ENCODE results near the gene CNTN5.
"Not testable (repeated sequence)": the region's sequence is repeated elsewhere in the genome, so short reads cannot be mapped to it uniquely, and the experiment has no call there.

CNTN5 gene

GRCh38 chr11:99275521-99275920 lies 254.8 kb downstream of the CNTN5 start:
- DNase-seq (ENCODE audit: low read depth in 2 of 2) = no peak

- DNase-seq (ENCODE audit: low read depth in 2 of 2) = no peak
Observed at GRCh38 chr11:99277281-99277680, 256.5 kb downstream of the CNTN5 start.

- no peak for DNase-seq (ENCODE audit: low read depth in 2 of 2)
Observed at GRCh38 chr11:99279266-99279665, 258.5 kb downstream of the CNTN5 start.

- no peak for DNase-seq (ENCODE audit: low read depth in 2 of 2)
Observed at GRCh38 chr11:99281331-99281730, 260.6 kb downstream of the CNTN5 start.

- DNase-seq (ENCODE audit: low read depth in 2 of 2) = not testable (repeated sequence)
Observed at GRCh38 chr11:99297925-99298324, 277.2 kb downstream of the CNTN5 start.

- no peak for DNase-seq (ENCODE audit: low read depth in 2 of 2)
Observed at GRCh38 chr11:99307510-99308088, 286.9 kb downstream of the CNTN5 start.

GRCh38 chr11:99311870-99312269 lies 291.1 kb downstream of the CNTN5 start:
- DNase-seq (ENCODE audit: low read depth in 2 of 2) = no peak

- DNase-seq (ENCODE audit: low read depth in 2 of 2) = no peak
Observed at GRCh38 chr11:99316776-99317520, 296.2 kb downstream of the CNTN5 start.

GRCh38 chr11:99320769-99321290 lies 300.1 kb downstream of the CNTN5 start:
- DNase-seq (ENCODE audit: low read depth in 2 of 2) = no peak

- DNase-seq (ENCODE audit: low read depth in 2 of 2) = no peak
Observed at GRCh38 chr11:99325847-99326246, 305.1 kb downstream of the CNTN5 start.

GRCh38 chr11:99327066-99327465 lies 306.3 kb downstream of the CNTN5 start:
- DNase-seq (ENCODE audit: low read depth in 2 of 2) = no peak

- no peak for DNase-seq (ENCODE audit: low read depth in 2 of 2)
Observed at GRCh38 chr11:99327527-99327926, 306.8 kb downstream of the CNTN5 start.

GRCh38 chr11:99333621-99334020 lies 312.9 kb downstream of the CNTN5 start:
- no peak for DNase-seq (ENCODE audit: low read depth in 2 of 2)

GRCh38 chr11:99343117-99343516 lies 322.4 kb downstream of the CNTN5 start:
- no peak for DNase-seq (ENCODE audit: low read depth in 2 of 2)

GRCh38 chr11:99349151-99349673 lies 328.5 kb downstream of the CNTN5 start:
- no peak for DNase-seq (ENCODE audit: low read depth in 2 of 2)

- no peak for DNase-seq (ENCODE audit: low read depth in 2 of 2)
Observed at GRCh38 chr11:99351624-99352023, 330.9 kb downstream of the CNTN5 start.

- no peak for DNase-seq (ENCODE audit: low read depth in 2 of 2)
Observed at GRCh38 chr11:99352642-99353041, 331.9 kb downstream of the CNTN5 start.

GRCh38 chr11:99366546-99366945 lies 345.8 kb downstream of the CNTN5 start:
- DNase-seq (ENCODE audit: low read depth in 2 of 2) = no peak

GRCh38 chr11:99368583-99368982 lies 347.8 kb downstream of the CNTN5 start:
- DNase-seq (ENCODE audit: low read depth in 2 of 2) = no peak

GRCh38 chr11:99370549-99371216 lies 349.9 kb downstream of the CNTN5 start:
- DNase-seq (ENCODE audit: low read depth in 2 of 2) = no peak

GRCh38 chr11:99371257-99371656 lies 350.5 kb downstream of the CNTN5 start:
- no peak for DNase-seq (ENCODE audit: low read depth in 2 of 2)

- no peak for DNase-seq (ENCODE audit: low read depth in 2 of 2)
Observed at GRCh38 chr11:99376463-99376862, 355.7 kb downstream of the CNTN5 start.

All from stimulated activated CD8-positive, alpha-beta memory T cell treated with anti-CD3 and anti-CD28 coated beads, Interleukin-15, amount 100 ng/mL, for 4 hours (primary cell).